Central memory CD8-positive, alpha-beta T cell (primary cell): Measurements from ENCODE around the gene PGA5.
A peak's percentile ranks its signal among the peaks of the same experiment; 100 is the strongest.

Experiments
- ATAC-seq: fragments of 150-1000 bp; cut with Tn5 transposase; replicated peaks from 2 replicates; pipeline ENCODE4 v1.10.0; 2022; ENCODE audit warnings: mild to moderate bottlenecking, moderate FRiP score, moderate number of reproducible peaks; ENCODE audit not compliant: poor library complexity, severe bottlenecking; ENCODE audit errors: extremely low read depth
- DNase-seq, 2 donors: peaks; one replicate each; pipeline ENCODE4 v3.0.0; 2021; ENCODE audit warnings: low spot score in 2 of 2
- H3K27ac Mint-ChIP-seq: one replicate; pipeline ENCODE4 v1.8.0; 2022; ENCODE audit warnings: low read depth, mild to moderate bottlenecking, moderate library complexity, mixed read lengths
- H3K27me3 Mint-ChIP-seq: one replicate; pipeline ENCODE4 v1.8.0; 2022; ENCODE audit warnings: mixed read lengths
- H3K36me3 Mint-ChIP-seq: one replicate; pipeline ENCODE4 v1.8.0; 2022; ENCODE audit warnings: mild to moderate bottlenecking, moderate library complexity, mixed read lengths; ENCODE audit not compliant: insufficient read depth
- H3K4me1 Mint-ChIP-seq: one replicate; pipeline ENCODE4 v1.8.0; 2022; ENCODE audit warnings: mixed read lengths
- H3K4me3 Mint-ChIP-seq: one replicate; pipeline ENCODE4 v1.8.0; 2022; ENCODE audit warnings: mild to moderate bottlenecking, moderate library complexity, mixed read lengths
- H3K9me3 Mint-ChIP-seq: one replicate; pipeline ENCODE4 v1.8.0; 2022; ENCODE audit warnings: mixed read lengths

PGA5 gene

DNA sequence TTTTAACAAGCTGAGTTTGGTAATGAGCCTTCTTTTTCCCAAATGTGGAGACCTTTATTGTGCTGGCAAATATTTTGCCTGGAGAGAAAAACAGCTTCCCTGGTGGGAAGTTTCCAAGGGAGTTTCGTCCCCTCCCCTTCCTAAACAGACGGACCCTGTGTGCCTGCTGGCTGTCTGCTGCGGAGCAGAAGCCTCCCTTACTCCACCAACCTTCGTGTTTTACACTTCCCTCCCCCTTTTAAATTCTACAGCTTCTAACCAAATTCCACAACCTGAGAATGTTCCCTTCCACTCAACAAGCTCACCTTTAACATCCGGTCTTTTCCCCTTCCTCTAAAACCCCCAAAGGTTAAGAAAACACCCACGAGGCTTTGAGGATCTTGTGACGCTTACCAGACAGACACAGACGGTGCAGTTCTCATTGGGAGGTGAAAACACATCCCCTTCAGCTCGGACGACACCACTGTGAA lies 37.1 kb downstream of the PGA5 start:
- Mint-ChIP-seq H3K27ac (no peak overlapping the region), H3K9me3 (no peaks in the 10 kb centered on the region), H3K27me3 (peaks cover 10% of the 10 kb centered on the region), H3K4me1 (peaks cover 5% of the 10 kb centered on the region), H3K36me3 (no peaks in the 10 kb centered on the region), H3K4me3 (no peak overlapping the region)
- DNase-seq (no peak), ATAC-seq (no peak)

DNA sequence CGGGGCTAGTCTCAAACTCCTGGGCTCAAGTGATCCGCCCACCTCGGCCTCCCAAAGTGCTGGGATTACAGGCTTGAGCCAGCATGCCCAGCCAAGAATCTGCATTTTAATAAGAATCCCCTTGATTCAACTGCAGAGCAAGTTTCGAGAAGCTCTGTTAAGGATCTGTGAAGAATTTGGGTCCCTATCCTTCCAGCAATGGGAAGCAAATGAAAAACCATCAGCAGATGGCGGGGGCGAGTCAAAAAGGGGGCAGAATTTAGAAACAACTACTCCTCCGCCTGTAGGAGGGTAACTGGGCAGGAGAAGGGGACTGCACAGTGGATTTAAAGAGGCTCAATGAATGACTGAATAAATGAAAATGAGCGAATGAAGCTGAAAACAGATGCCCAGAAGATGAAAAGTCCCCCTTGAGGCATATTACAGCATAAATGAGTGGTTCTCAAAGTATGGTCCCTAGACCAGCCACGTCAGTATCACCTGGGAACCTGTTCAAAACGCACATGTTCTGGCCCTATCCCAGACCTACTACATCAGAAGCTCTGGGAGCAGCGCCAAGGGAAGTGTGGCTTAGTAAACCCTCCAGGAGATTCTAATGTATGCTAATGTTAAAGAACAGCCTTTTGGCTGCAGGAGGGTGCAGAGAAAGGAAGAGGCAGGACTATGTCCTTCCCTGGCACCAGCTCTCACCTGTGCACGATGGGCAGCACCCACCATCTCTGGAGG lies 39.1 kb downstream of the PGA5 start:
- Mint-ChIP-seq H3K27ac (no peak overlapping the region), H3K9me3 (peaks cover 5% of the 10 kb centered on the region), H3K36me3 (no peaks in the 10 kb centered on the region), H3K27me3 (peaks cover 10% of the 10 kb centered on the region), H3K4me3 (no peak overlapping the region), H3K4me1 (peaks cover 5% of the 10 kb centered on the region)
- no peak for DNase-seq
- ATAC-seq: no peak

DNA sequence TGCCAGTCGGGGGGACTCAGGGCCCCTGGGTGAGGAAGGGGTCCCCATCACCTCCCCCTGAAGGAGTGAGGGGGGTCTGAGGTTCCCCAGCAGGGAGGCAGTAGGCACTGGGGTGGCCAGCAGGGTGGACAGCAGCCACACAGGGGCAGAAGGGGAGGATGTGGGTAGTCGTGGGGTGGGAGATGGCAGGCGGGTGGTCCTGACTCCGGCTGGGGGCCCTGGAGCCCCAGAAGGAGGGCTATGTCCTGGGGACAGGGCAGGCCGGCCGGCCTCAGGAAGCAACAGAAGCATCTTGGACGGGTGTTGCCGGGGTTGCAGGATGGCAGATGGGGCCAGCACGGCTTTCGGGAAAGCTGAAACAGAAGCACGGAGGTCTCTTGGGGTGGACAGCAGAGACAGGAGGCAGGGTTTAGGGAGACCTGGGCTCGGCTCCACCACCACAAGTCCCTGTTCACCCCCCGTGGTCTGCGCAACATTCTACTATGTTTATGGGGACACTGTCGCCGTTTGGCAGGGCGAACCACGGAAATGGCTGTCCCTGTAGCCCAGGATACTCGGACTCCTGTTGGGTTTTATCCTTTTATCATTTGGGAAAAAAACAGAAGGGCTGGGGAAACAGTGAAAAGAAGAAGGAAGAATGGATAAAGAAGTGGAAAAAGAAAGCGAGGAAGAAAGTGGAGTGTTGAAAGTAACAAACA lies 40.1 kb downstream of the PGA5 start:
- H3K4me1 Mint-ChIP-seq: peaks cover 5% of the 10 kb centered on the region

DNA sequence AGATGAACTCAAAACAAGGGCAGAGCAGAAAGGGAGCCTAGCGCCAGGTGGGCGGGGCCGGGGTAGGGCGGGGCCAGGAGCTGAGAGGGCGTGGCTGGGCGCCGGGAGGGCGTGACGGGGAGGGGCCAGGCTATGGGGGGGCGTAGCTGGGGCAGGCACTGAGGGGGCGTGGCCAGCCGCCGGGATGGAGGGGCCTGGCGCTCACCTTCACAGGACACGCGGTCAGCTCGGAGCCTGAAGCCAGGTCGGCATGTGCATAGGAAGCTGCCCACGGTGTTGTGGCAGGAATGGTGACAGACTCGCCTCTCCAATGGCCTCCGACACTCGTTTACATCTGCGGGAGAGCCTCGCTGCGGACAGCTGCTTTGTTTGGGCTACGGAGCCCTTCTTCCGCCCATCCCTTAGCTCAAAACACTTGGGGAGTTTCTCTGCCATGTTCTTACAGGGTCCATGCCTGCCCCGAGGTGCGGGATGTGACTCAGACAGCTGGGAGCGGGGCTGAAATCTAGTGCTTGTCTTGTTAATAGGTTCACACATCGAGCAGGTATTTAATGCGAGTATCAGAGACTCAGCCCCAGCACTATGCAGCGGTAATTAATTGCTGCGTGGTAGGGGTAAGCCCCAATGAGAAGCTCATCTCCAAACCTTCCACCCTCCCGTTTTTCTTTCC lies 40.7 kb downstream of the PGA5 start:
- Mint-ChIP-seq H3K4me3 (no peak overlapping the region), H3K27me3 (peaks cover 10% of the 10 kb centered on the region), H3K36me3 (no peaks in the 10 kb centered on the region), H3K9me3 (peaks cover 5% of the 10 kb centered on the region), H3K27ac (no peak overlapping the region), H3K4me1 (peaks cover 5% of the 10 kb centered on the region)
- ATAC-seq: no peak
- DNase-seq: no peak

More for the DNA sequence above, 40.1 kb downstream of the PGA5 start:
- H3K4me3 Mint-ChIP-seq: no peak overlapping the region
- peaks cover 10% of the 10 kb centered on the region for H3K27me3 Mint-ChIP-seq
- H3K27ac Mint-ChIP-seq: no peak overlapping the region
- ATAC-seq (no peak), DNase-seq (no peak)
- no peaks in the 10 kb centered on the region for H3K36me3 Mint-ChIP-seq
- H3K9me3 Mint-ChIP-seq: peaks cover 5% of the 10 kb centered on the region

DNA sequence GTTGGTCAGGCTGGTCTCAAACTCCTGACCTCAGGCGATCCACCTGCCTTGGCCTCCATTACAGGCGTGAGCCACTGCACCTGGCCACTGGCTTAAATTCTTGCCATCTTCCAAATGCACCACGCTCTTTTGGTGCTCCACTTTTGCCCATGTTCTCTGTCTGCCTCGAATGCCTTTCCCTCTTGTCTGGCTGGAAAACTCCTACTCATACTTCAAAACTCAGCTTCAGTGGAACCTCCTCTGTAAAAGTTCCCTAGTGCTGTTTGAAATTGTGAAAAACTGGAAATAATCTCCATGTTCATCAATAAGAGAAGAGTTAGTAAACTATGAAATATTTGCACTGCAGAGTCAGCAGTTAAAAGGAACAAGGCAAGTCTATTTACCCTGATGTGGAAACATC lies 42.6 kb downstream of the PGA5 start:
- H3K4me3 Mint-ChIP-seq: no peak overlapping the region
- H3K4me1 Mint-ChIP-seq: peaks cover 5% of the 10 kb centered on the region
- peaks cover 9% of the 10 kb centered on the region for H3K27me3 Mint-ChIP-seq
- ATAC-seq: no peak
- H3K27ac Mint-ChIP-seq: no peak overlapping the region
- DNase-seq: no peak
- H3K36me3 Mint-ChIP-seq: no peaks in the 10 kb centered on the region
- peaks cover 5% of the 10 kb centered on the region for H3K9me3 Mint-ChIP-seq

- Mint-ChIP-seq H3K36me3 (no peaks in the 10 kb centered on the region), H3K4me3 (no peak overlapping the region), H3K9me3 (peaks cover 5% of the 10 kb centered on the region), H3K27me3 (peaks cover 17% of the 10 kb centered on the region), H3K27ac (no peak overlapping the region), H3K4me1 (no peaks in the 10 kb centered on the region)
- no peak for DNase-seq
- ATAC-seq: no peak
Observed at GRCh38 chr11:61287338-61287977, 46.5 kb downstream of the PGA5 start.

DNA sequence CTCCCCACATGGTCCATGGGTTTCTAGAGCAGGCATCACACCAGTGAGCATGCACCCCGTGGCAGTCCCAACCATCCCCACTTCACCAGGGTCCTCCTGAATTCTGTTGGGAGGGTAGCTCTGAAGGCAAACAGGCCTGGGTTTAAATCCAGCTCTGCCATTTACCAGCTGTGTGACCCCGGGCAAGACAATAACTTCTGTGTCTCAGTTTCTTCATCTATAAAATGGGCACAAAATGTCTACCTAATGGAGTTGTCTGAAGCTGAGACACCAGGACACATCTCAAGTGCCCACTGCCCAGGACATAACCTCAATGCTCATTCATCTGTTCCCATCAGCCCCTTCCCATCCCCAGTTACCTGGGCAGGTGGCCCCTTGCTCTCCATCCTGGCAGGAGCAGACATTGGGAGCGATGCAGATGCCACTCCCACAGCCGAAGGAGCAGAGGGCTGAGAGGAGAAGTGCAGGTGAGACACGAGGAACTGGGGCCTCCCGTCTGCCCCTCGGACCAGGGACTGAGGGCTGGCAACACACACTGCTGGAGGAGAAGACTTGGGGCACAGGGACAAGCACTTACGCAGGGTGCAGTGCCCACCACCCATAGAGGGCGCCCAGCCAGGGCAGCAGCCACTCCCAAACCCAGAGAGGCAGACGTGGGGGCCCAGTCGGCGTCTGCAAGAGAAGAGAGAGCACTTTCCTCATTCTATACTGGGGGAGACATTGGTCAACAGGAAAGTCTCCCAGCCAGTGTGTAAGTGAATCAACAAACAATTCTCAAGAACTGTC lies 50.1 kb downstream of the PGA5 start:
- ATAC-seq (no peak), DNase-seq (no peak)
- H3K27me3 Mint-ChIP-seq: peaks cover 36% of the 10 kb centered on the region
- peaks cover 12% of the 10 kb centered on the region for H3K4me1 Mint-ChIP-seq
- peaks cover 3% of the 10 kb centered on the region for H3K36me3 Mint-ChIP-seq
- no peak overlapping the region for H3K27ac Mint-ChIP-seq
- no peak overlapping the region for H3K4me3 Mint-ChIP-seq
- no peaks in the 10 kb centered on the region for H3K9me3 Mint-ChIP-seq

- Mint-ChIP-seq H3K27ac (no peak overlapping the region), H3K4me1 (peaks cover 19% of the 10 kb centered on the region), H3K27me3 (peaks cover 29% of the 10 kb centered on the region), H3K36me3 (peaks cover 3% of the 10 kb centered on the region), H3K4me3 (peak overlapping the region; percentile 73), H3K9me3 (no peaks in the 10 kb centered on the region)
- DNase-seq: no peak
- no peak for ATAC-seq
Observed at GRCh38 chr11:61292356-61292755, 51.4 kb downstream of the PGA5 start.

- H3K4me3 Mint-ChIP-seq: peak overlapping the region; percentile 73
- H3K9me3 Mint-ChIP-seq: no peaks in the 10 kb centered on the region
- no peak overlapping the region for H3K27ac Mint-ChIP-seq
- H3K4me1 Mint-ChIP-seq: peaks cover 35% of the 10 kb centered on the region
- peaks cover 27% of the 10 kb centered on the region for H3K27me3 Mint-ChIP-seq
- DNase-seq (no peak), ATAC-seq (peak; percentile 29)
- peaks cover 5% of the 10 kb centered on the region for H3K36me3 Mint-ChIP-seq
Observed at GRCh38 chr11:61293867-61294716, 53.1 kb downstream of the PGA5 start.

DNA sequence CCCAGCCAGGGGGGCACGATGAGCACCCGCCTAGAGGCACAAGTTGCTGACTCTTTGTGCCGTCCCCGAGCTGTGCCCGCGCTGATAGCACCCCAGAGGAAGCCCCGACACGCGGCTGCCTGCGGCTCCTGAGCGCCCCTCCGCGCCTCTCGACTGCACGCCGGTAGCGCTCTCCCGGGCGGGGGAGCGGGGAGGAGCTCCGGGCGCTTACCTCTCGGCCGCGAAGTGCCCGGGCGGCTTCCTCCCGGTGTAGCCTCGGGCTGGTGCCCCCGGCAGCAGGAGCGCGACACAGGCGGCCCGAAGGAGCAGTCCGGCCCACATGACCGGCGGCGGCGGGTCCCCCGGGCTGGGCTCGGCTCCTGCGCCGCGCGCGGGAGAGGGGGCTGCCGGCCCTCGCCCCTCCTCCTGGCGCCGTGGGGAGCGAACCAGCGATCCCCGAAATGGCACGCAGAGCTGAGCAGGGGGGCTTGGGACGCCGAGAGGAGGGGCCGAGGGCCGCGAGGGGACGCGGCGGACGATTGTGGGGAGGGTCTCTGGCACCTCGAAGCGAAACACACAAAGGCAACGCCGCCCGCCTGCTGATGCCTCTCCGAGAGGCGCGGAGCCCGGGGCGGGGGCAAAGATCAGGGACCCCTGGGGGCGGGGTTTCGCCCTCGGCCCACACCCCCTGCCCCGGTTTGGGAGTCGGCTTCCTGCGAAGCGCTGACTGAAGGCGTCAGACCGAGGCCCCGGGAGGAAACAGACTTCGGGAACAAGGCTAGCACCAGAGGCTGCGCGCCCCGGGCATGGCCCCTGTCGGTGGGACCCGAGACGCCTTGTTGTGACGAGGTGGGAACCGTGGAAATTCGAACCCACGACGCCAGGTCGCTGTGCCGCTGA lies 54.0 kb downstream of the PGA5 start, which contains the start of gene VWCE:
Gene VWCE, minus strand, starts transcription at position 600 of the 879 bp plus-strand sequence. Its CDS starts 279 bp downstream, at position 321.
- Mint-ChIP-seq H3K4me1 (peaks cover 36% of the 10 kb centered on the region), H3K9me3 (no peaks in the 10 kb centered on the region), H3K27me3 (peaks cover 27% of the 10 kb centered on the region), H3K27ac (no peak within 1 kb of the TSS), H3K4me3 (peak within 1 kb of the TSS; percentile 73), H3K36me3 (peaks cover 5% of the 10 kb centered on the region)
- peak; percentile 88 for ATAC-seq
- DNase-seq: peak; percentile 42 to 47

DNA sequence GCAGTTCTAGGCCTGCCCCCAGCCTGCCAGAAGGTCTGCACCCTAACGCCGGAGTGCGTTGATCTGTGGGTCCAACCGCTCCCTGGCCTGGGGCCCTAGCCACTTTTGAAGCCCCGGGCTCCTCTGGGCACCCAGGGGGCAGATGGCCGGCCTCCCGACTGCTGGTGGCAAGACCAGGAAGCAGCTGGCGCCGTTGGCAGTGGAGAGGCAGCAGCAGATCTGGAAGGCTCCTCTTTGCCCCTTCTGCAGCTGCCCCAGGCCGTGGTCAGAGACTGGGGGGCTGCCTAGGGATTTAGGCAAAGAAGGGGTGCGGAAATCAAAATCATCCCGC lies 54.6 kb downstream of the PGA5 start:
- H3K4me3 Mint-ChIP-seq: peak overlapping the region; percentile 73
- no peak for ATAC-seq
- H3K27ac Mint-ChIP-seq: no peak overlapping the region

More for the DNA sequence above, 54.6 kb downstream of the PGA5 start:
- DNase-seq: no peak
- peaks cover 27% of the 10 kb centered on the region for H3K27me3 Mint-ChIP-seq
- no peaks in the 10 kb centered on the region for H3K9me3 Mint-ChIP-seq
- H3K4me1 Mint-ChIP-seq: peaks cover 36% of the 10 kb centered on the region
- H3K36me3 Mint-ChIP-seq: peaks cover 10% of the 10 kb centered on the region
